HepG2 (cell line): ENCODE measurements around the gene PHACTR1. TPM values are rescaled to one million over a fixed set of nuclear protein-coding genes. Genes with fewer than 3 reads are reported as not detected.

ENCODE experiments used
- ATAC-seq: fragments of 200-7000 bp; cut with Tn5 transposase; 3 replicates; pipeline ENCODE4 v1.9.1; 2020; ENCODE audit warnings: mild to moderate bottlenecking, moderate library complexity
- BruUV-seq: library from RNA; stranded (reverse); fragments of 400-500 nt; replicated peaks from 2 replicates; lab custom pipeline; 2021; lab: Mats Ljungman, UMichigan
- CTCF ChIA-PET: fragments of 300-600 bp; formaldehyde crosslinking; extraction: SDS; loops from one replicate; lab custom pipeline; 2021; ENCODE audit warnings: low total read pairs, inconsistent platforms, low intra/inter-chr PET ratio; lab: Yijun Ruan, JAX
- POLR2A ChIA-PET: fragments of 350-600 bp; sonication (Branson Sonifier 250); formaldehyde crosslinking; loops from one replicate; lab custom pipeline; 2020; ENCODE audit warnings: antibody characterized with exemption, inconsistent platforms; lab: Yijun Ruan, JAX
- DNase-seq: peaks from one replicate; pipeline ENCODE4 v3.0.0-alpha.2; 2015; ENCODE audit warnings: low spot score
- FAIRE-seq: peaks from 3 replicates; lab custom pipeline; 2011; peaks lifted over from hg19 to GRCh38; lab: Jason Lieb, UNC
- H2AFZ ChIP-seq: one replicate; pipeline ENCODE4 v1.6.1; 2011; ENCODE audit warnings: low read length, inconsistent platforms
- H3K27ac ChIP-seq: fragments of 300-600 bp; 3 replicates; pipeline ENCODE4 v1.8.0; 2011; ENCODE audit warnings: mixed run types, mild to moderate bottlenecking, mixed read lengths, low read length, inconsistent platforms; ENCODE audit not compliant: insufficient read depth; ENCODE audit errors: extremely low read length
- H3K27me3 ChIP-seq, 2 experiments: fragments of 200-600 bp in 1 of 2; 2 replicates in 1 of 2; 3 replicates in 1 of 2; pipeline versions ENCODE4 v1.6.0 to v1.8.0; 2011; ENCODE audit warnings: low read length in 2 of 2, mild to moderate bottlenecking in 2 of 2, moderate library complexity in 2 of 2, inconsistent platforms in 1 of 2; ENCODE audit not compliant: insufficient read depth in 2 of 2, control insufficient read depth in 1 of 2
- H3K36me3 ChIP-seq, 2 experiments: fragments of 200-600 bp in 1 of 2; replicated peaks in 1 of 2; 2 replicates in 1 of 2; 3 replicates in 1 of 2; pipeline versions ENCODE4 v1.5.1 to v1.8.0; 2011; ENCODE audit warnings: low read length in 2 of 2, inconsistent platforms in 1 of 2; ENCODE audit not compliant: insufficient read depth in 2 of 2, control insufficient read depth in 1 of 2
- H3K4me1 ChIP-seq: 2 replicates; pipeline ENCODE4 v1.5.1; 2012; ENCODE audit warnings: low read length, inconsistent platforms; ENCODE audit not compliant: insufficient read depth
- H3K4me2 ChIP-seq: 2 replicates; pipeline ENCODE4 v1.6.0; 2011; ENCODE audit warnings: low read depth, low read length, inconsistent platforms
- H3K4me3 ChIP-seq, 3 experiments: fragments of 200-600 bp in 1 of 3; sonication (generic), shearing (Covaris generic) in 1 of 3; replicated peaks in 1 of 3; 2 replicates each; pipeline ENCODE4 v1.5.1; 2011 to 2016; ENCODE audit warnings: low read length in 3 of 3, inconsistent platforms in 2 of 3, low read depth in 2 of 3, mild to moderate bottlenecking in 2 of 3, control low read depth in 1 of 3, mixed read lengths in 1 of 3; ENCODE audit not compliant: insufficient read depth in 1 of 3
- H3K79me2 ChIP-seq: one replicate; pipeline ENCODE4 v1.6.1; 2011; ENCODE audit warnings: low read length, inconsistent platforms; ENCODE audit not compliant: insufficient read depth
- H3K9ac ChIP-seq: 2 replicates; pipeline ENCODE4 v1.6.0; 2011; ENCODE audit warnings: mild to moderate bottlenecking, low read depth, low read length, inconsistent platforms; ENCODE audit not compliant: insufficient read depth
- H3K9me3 ChIP-seq: 2 replicates; pipeline ENCODE4 v1.5.1; 2012; ENCODE audit warnings: mild to moderate bottlenecking, low read length
- H4K20me1 ChIP-seq: 2 replicates; pipeline ENCODE4 v1.6.0; 2011; ENCODE audit warnings: inconsistent platforms, mild to moderate bottlenecking, low read length, moderate library complexity; ENCODE audit not compliant: insufficient read depth
- ATRX ChIP-seq: sonication (generic); formaldehyde crosslinking; IDR thresholded peaks from 2 replicates; pipeline ENCODE4 v1.4.0; 2020; ENCODE audit warnings: missing genetic modification reagents, borderline replicate concordance
- BRF2 ChIP-seq: sonication (generic); formaldehyde crosslinking; IDR thresholded peaks from 2 replicates; pipeline ENCODE4 v1.8.1; 2022; ENCODE audit warnings: mild to moderate bottlenecking, missing genetic modification reagents
- FOXP4 ChIP-seq: sonication (generic); formaldehyde crosslinking; IDR thresholded peaks from 2 replicates; pipeline ENCODE4 v1.4.0; 2020; ENCODE audit warnings: missing genetic modification reagents
- JUNB ChIP-seq: sonication (generic); formaldehyde crosslinking; IDR thresholded peaks from 2 replicates; pipeline ENCODE4 v1.8.0; 2022; ENCODE audit warnings: missing genetic modification reagents, mild to moderate bottlenecking, borderline replicate concordance
- NCOA5 ChIP-seq: sonication (generic); formaldehyde crosslinking; IDR thresholded peaks from 2 replicates; pipeline ENCODE4 v1.4.0; 2020; ENCODE audit warnings: missing genetic modification reagents
- NFE2 ChIP-seq: sonication (generic); formaldehyde crosslinking; IDR thresholded peaks from 2 replicates; pipeline ENCODE4 v1.4.0; 2020; ENCODE audit warnings: missing genetic modification reagents
- SALL1 ChIP-seq: sonication (generic); formaldehyde crosslinking; IDR thresholded peaks from 2 replicates; pipeline ENCODE4 v1.8.0; 2022; ENCODE audit warnings: mild to moderate bottlenecking, missing genetic modification reagents
- YEATS4 ChIP-seq: sonication (generic); formaldehyde crosslinking; IDR thresholded peaks from 2 replicates; pipeline ENCODE4 v1.4.0; 2020; ENCODE audit warnings: missing genetic modification reagents, borderline replicate concordance
- ZBTB38 ChIP-seq: sonication (generic); formaldehyde crosslinking; IDR thresholded peaks from 2 replicates; pipeline ENCODE4 v1.5.1; 2020; ENCODE audit warnings: mild to moderate bottlenecking, missing genetic modification reagents
- ZNF121 ChIP-seq: sonication (generic); formaldehyde crosslinking; IDR thresholded peaks from 2 replicates; pipeline ENCODE4 v1.5.0; 2020; ENCODE audit warnings: mild to moderate bottlenecking, missing genetic modification reagents
- ZNF17 ChIP-seq: sonication (generic); formaldehyde crosslinking; IDR thresholded peaks from 2 replicates; pipeline ENCODE4 v1.5.0; 2020; ENCODE audit warnings: mild to moderate bottlenecking, missing genetic modification reagents
- ZNF230 ChIP-seq: sonication (generic); formaldehyde crosslinking; IDR thresholded peaks from 2 replicates; pipeline ENCODE4 v1.4.0; 2020; ENCODE audit warnings: mild to moderate bottlenecking, missing genetic modification reagents
- ZNF543 ChIP-seq: sonication (generic); formaldehyde crosslinking; IDR thresholded peaks from 2 replicates; pipeline ENCODE4 v1.4.0; 2020; ENCODE audit warnings: mild to moderate bottlenecking, missing genetic modification reagents
- ZNF576 ChIP-seq: sonication (generic); formaldehyde crosslinking; IDR thresholded peaks from 2 replicates; pipeline ENCODE4 v1.4.0; 2020; ENCODE audit warnings: mild to moderate bottlenecking, missing genetic modification reagents
- WGBS: methylation state at CpG from one replicate; pipeline ENCODE4 v1.1.6; 2017; ENCODE audit warnings: low lambda C conversion rate; 5-methylcytosine and 5-hydroxymethylcytosine counted together
- in situ Hi-C: cut with HindIII; loops from 2 replicates; pipeline ENCODE4 v1.10.0; 2017; ENCODE audit warnings: low pct_unique_long_range_greater_than_20kb; ENCODE audit not compliant: extremely low pct_ligation_motif_present
- intact Hi-C: fragments of 100-400 bp; cut with micrococcal nuclease; formaldehyde crosslinking; loops from one replicate; pipeline ENCODE4 v1.10.0; 2022; ENCODE audit not compliant: unreplicated experiment
- polyA plus RNA-seq, 8 experiments: library from polyadenylated mRNA; depleted of rRNA in 3 of 8; stranded (reverse) in 7 of 8; unstranded in 1 of 8; fragments of >200 nt; fragmentation: Illumina TruSeq in 4 of 8; extraction: Trizol in 4 of 8; gene quantifications; 2 replicates each; pipeline versions ENCODE4 v1.2.1 to v1.2.3, GENCODE V29; 2011 to 2016; ENCODE audit warnings: low read depth in 4 of 8, missing spikeins in 1 of 8, mixed read lengths in 1 of 8; ENCODE audit not compliant: insufficient read depth in 1 of 8
- total RNA-seq, 5 experiments: library from RNA; depleted of rRNA; stranded (reverse); fragments of >200 nt; fragmentation: Illumina TruSeq; extraction: Trizol; gene quantifications; 2 replicates each; pipeline ENCODE4 v1.2.3, GENCODE V29; 2016; ENCODE audit warnings: low read depth in 1 of 5
- TF ChIP-seq, protein P1 (sequence below): sonication (generic); formaldehyde crosslinking; IDR thresholded peaks from 2 replicates; pipeline ENCODE4 v1.4.0; 2020; ENCODE audit warnings: missing genetic modification reagents
- TF ChIP-seq, protein P2 (sequence below): sonication (generic); formaldehyde crosslinking; IDR thresholded peaks from 2 replicates; pipeline ENCODE4 v1.8.0; 2022; ENCODE audit warnings: missing genetic modification reagents, mild to moderate bottlenecking, inconsistent platforms, borderline replicate concordance
- TF ChIP-seq, protein P3 (sequence below): fragments of 450-650 bp; IDR thresholded peaks from 2 replicates; pipeline ENCODE4 v1.6.1; 2017; ENCODE audit warnings: mild to moderate bottlenecking

Gene PHACTR1
- total and polyA plus RNA-seq, 2 of the 13 experiments (the other 11 are each of a cell fraction or from before 2014, with no cell fraction given) = 0.09 TPM; not detected in 1

GRCh38 chr6:12814015-12814414, 97.4 kb downstream of the PHACTR1 start:
- 86% methylated on average over 2 of the region's 2 CpGs for WGBS
- CTCF ChIA-PET = no interaction called here

More at GRCh38 chr6:12814015-12814414, 97.4 kb downstream of the PHACTR1 start:
- Histone ChIP-seq H3K4me2 (no peak overlapping the region), H3K9ac (no peak overlapping the region), H4K20me1 (no peaks in the 10 kb centered on the region), H3K36me3 (no peaks in the 10 kb centered on the region), H3K79me2 (no peaks in the 10 kb centered on the region), H3K9me3 (no peaks in the 10 kb centered on the region)
- no peak for ATAC-seq
- POLR2A ChIA-PET = no interaction called here
- intact Hi-C loops = no loop called here
- BruUV-seq = no TSS peak
- no peak for TF ChIP-seq NCOA5 (CRISPR knock-in tag)
- TF ChIP-seq JUNB (CRISPR knock-in tag) = no peak
- TF ChIP-seq, protein P1, sequence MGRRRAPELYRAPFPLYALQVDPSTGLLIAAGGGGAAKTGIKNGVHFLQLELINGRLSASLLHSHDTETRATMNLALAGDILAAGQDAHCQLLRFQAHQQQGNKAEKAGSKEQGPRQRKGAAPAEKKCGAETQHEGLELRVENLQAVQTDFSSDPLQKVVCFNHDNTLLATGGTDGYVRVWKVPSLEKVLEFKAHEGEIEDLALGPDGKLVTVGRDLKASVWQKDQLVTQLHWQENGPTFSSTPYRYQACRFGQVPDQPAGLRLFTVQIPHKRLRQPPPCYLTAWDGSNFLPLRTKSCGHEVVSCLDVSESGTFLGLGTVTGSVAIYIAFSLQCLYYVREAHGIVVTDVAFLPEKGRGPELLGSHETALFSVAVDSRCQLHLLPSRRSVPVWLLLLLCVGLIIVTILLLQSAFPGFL (CRISPR knock-in tag) = no peak
- TF ChIP-seq ZNF17 (CRISPR knock-in tag) = no peak
- no peak for TF ChIP-seq FOXP4
- TF ChIP-seq ATRX (CRISPR knock-in tag) = no peak
- TF ChIP-seq BRF2 (CRISPR knock-in tag) = no peak
- no peak for TF ChIP-seq SALL1 (CRISPR knock-in tag)
- no peak for TF ChIP-seq ZNF543
- no peak for TF ChIP-seq ZNF121 (CRISPR knock-in tag)
- TF ChIP-seq, protein P2, sequence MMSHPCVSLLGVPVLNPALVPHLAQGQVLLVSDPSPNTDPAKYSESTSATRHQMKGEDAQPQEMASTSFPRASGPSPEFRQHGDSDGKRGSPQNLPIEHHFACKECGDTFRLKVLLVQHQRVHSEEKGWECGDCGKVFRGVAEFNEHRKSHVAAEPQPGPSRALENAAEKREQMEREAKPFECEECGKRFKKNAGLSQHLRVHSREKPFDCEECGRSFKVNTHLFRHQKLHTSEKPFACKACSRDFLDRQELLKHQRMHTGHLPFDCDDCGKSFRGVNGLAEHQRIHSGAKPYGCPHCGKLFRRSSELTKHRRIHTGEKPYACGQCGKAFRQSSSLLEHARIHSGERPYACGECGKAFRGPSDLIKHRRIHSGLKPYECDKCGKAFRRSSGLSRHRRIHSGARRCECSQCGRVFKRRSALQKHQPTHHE (CRISPR knock-in tag) = no peak
- TF ChIP-seq YEATS4 (CRISPR knock-in tag) = no peak
- no peak for TF ChIP-seq NFE2 (CRISPR knock-in tag)
- TF ChIP-seq ZNF230 = no peak
- TF ChIP-seq ZBTB38 (CRISPR knock-in tag) = no peak
- TF ChIP-seq, protein P3, sequence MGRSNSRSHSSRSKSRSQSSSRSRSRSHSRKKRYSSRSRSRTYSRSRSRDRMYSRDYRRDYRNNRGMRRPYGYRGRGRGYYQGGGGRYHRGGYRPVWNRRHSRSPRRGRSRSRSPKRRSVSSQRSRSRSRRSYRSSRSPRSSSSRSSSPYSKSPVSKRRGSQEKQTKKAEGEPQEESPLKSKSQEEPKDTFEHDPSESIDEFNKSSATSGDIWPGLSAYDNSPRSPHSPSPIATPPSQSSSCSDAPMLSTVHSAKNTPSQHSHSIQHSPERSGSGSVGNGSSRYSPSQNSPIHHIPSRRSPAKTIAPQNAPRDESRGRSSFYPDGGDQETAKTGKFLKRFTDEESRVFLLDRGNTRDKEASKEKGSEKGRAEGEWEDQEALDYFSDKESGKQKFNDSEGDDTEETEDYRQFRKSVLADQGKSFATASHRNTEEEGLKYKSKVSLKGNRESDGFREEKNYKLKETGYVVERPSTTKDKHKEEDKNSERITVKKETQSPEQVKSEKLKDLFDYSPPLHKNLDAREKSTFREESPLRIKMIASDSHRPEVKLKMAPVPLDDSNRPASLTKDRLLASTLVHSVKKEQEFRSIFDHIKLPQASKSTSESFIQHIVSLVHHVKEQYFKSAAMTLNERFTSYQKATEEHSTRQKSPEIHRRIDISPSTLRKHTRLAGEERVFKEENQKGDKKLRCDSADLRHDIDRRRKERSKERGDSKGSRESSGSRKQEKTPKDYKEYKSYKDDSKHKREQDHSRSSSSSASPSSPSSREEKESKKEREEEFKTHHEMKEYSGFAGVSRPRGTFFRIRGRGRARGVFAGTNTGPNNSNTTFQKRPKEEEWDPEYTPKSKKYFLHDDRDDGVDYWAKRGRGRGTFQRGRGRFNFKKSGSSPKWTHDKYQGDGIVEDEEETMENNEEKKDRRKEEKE = no peak
- TF ChIP-seq ZNF576 (CRISPR knock-in tag) = no peak
- TF ChIP-seq, all 625 proteins: peak for 0
- DNase-seq = no peak
- H3K4me1 ChIP-seq = no peaks in the 10 kb centered on the region
- FAIRE-seq = no peak
- H2AFZ ChIP-seq = no peak overlapping the region
- H3K4me3 ChIP-seq = no peak overlapping the region
- no peak overlapping the region for H3K27ac ChIP-seq
- no peaks in the 10 kb centered on the region for H3K27me3 ChIP-seq
- in situ Hi-C loops = no loop called here
